HG03060 (cell line): Measurements from ENCODE around the gene SLAMF1.
"Not testable (repeated sequence)": the region's sequence is repeated elsewhere in the genome, so short reads cannot be mapped to it uniquely, and the experiment has no call there.

Experiments
- ATAC-seq: cut with Tn5 transposase; IDR thresholded peaks from one replicate; pipeline ENCODE4 v1.9.1; 2021; ENCODE audit warnings: low read depth, moderate number of reproducible peaks; ENCODE audit not compliant: unreplicated experiment

The SLAMF1 gene

GRCh38 chr1:160567858-160568682 is 78.8 kb downstream of the SLAMF1 start:
- ATAC-seq: no peak

GRCh38 chr1:160567341-160567740 is 79.5 kb downstream of the SLAMF1 start:
- no peak for ATAC-seq

DNA sequence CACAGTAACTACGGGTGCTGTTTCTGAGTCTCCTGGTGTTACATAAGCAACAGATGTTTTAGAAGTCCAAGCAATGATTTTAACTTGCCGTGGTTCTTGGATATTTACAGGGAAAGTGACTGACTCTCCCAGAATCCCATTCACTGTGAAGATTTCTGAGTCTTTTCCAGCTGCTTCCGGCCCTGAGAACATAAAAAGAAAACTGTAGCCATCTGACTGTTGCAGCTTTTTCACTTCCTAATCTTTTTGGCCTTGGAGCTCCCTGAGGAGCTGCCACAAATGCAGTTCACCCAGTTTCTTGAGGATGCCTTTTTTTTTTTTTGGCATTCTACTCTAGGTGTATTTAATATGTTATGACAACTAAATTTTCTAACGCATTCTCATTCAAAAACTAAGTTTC is 81.3 kb downstream of the SLAMF1 start:
- ATAC-seq: no peak

- not testable (repeated sequence) for ATAC-seq
Measured at GRCh38 chr1:160563230-160563629, 83.6 kb downstream of the SLAMF1 start.

GRCh38 chr1:160562745-160563144 is 84.1 kb downstream of the SLAMF1 start:
- ATAC-seq: not testable (repeated sequence)

DNA sequence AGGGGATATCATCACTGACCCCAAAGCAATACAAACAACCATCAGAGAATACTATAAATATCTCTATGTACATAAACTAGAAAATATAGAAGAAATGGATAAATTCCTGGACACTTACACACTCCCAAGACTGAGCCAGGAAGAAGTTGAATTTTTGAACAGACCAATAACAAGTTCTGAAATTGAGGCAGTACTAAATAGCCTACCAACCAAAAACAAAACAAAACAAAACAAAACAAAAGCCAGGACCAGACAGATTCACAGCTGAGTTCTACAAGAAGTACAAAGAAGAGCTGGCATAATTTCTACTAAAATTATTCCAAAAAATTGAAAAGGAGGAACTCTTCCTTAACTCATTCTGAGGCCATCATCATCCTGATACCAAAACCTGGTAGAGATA is 86.0 kb downstream of the SLAMF1 start:
- ATAC-seq: no peak

- no peak for ATAC-seq
Measured at GRCh38 chr1:160560045-160560705, 86.7 kb downstream of the SLAMF1 start.

- ATAC-seq: not testable (repeated sequence)
Measured at GRCh38 chr1:160559437-160559836, 87.4 kb downstream of the SLAMF1 start.

GRCh38 chr1:160558660-160559380 is 88.0 kb downstream of the SLAMF1 start:
- ATAC-seq: no peak
